DMS53 treated with DMSO at 0.1 percent for 48 hours (cell line): ENCODE results near the gene LY6G6D.

ENCODE experiments used
- DNase-seq: peaks from one replicate; lab custom pipeline; 2025; ENCODE audit not compliant: unreplicated experiment; lab: John Stamatoyannopoulos, UW

The LY6G6D gene

DNA sequence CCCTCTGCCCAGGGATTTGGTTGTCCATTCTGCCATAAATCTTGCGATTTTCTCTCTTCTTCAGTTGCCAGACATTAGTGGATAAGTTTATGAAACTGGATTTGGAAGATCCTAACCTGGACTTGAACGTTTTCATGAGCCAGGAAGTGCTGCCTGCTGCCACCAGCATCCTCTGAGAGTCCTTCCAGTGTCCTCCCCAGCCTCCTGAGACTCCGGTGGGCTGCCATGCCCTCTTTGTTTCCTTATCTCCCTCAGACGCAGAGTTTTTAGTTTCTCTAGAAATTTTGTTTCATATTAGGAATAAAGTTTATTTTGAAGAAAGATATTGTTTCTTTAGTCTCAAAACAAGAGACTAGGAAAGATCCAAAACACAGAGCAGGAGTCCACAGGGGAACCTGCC lies 47.2 kb downstream of the LY6G6D start, which contains the start of gene SAPCD1:
Gene SAPCD1 (plus strand): TSS at position 301 of the 400 bp plus-strand sequence. CDS start 399 bp downstream, outside the sequence.
- no peak for DNase-seq

GRCh38 chr6:31762878-31763618 lies 47.9 kb downstream of the LY6G6D start:
- no peak for DNase-seq

GRCh38 chr6:31763619-31763940 lies 48.4 kb downstream of the LY6G6D start:
- DNase-seq: no peak

GRCh38 chr6:31764198-31764597 lies 49.0 kb downstream of the LY6G6D start:
- no peak for DNase-seq

- DNase-seq: no peak
These were observed 50.4 kb downstream of the LY6G6D start for GRCh38 chr6:31765559-31765909.

- DNase-seq: peak; percentile 44
These were observed 51.0 kb downstream of the LY6G6D start for GRCh38 chr6:31765910-31766794.

DNA sequence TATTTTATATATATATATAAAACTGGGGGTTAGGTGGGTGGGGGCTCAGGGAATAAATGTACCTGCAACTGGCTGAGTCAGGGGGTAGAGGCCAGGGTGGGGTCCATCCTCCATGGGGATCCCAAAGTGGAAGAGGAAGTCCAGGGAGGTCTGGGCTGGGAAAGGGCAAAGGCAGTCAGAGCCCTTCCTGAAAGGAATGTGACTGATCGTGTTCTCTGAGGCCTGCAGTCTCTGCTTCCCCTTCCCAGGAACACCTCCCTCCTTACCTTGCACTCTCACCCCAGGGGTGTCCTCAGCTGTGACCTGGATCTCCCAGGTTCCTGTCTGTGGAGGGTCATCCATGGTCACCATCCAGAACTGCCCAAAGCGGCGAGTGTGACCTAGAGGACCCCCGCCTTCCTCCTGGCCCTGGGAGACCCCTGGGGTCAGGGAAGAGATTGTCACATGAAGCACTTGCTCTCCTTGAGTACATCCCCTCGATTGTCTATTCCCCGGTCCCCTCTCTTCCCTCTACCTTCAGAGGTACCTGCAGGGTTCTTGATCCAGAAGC lies 52.0 kb downstream of the LY6G6D start:
- no peak for DNase-seq
